Measurements from ENCODE around the gene SSBP3.
"Not testable (repeated sequence)": the region's sequence is repeated elsewhere in the genome, so short reads cannot be mapped to it uniquely, and the experiment has no call there.

Gene SSBP3

GRCh38 chr1:54220004-54220811 lies 186.0 kb downstream of the SSBP3 start:
- FAIRE-seq (no peak), DNase-seq (ENCODE audit: insufficient read length, low spot score) (no peak)
- TF ChIP-seq CTCF (IDR thresholded peaks at IDR 0.05; ENCODE audit: insufficient read depth, missing control alignments), result no peak

- FAIRE-seq (no peak), DNase-seq (ENCODE audit: insufficient read length, low spot score) (no peak)
Measured at GRCh38 chr1:54219688-54220003, 186.5 kb downstream of the SSBP3 start.

GRCh38 chr1:54218883-54219687 lies 187.1 kb downstream of the SSBP3 start:
- DNase-seq (ENCODE audit: insufficient read length, low spot score) (no peak), FAIRE-seq (no peak)
- TF ChIP-seq CTCF (IDR thresholded peaks at IDR 0.05; ENCODE audit: insufficient read depth, missing control alignments), result no peak

More at GRCh38 chr1:54219688-54220003, 186.5 kb downstream of the SSBP3 start:
- no peak for TF ChIP-seq CTCF (IDR thresholded peaks at IDR 0.05; ENCODE audit: insufficient read depth, missing control alignments)

- FAIRE-seq (no peak), DNase-seq (ENCODE audit: insufficient read length, low spot score) (no peak)
- TF ChIP-seq CTCF (IDR thresholded peaks at IDR 0.05; ENCODE audit: insufficient read depth, missing control alignments), result no peak
Measured at GRCh38 chr1:54215523-54215922, 190.7 kb downstream of the SSBP3 start.

GRCh38 chr1:54212872-54213271 lies 193.3 kb downstream of the SSBP3 start:
- DNase-seq (ENCODE audit: insufficient read length, low spot score), result no peak
- no peak for FAIRE-seq
- no peak for TF ChIP-seq CTCF (IDR thresholded peaks at IDR 0.05; ENCODE audit: insufficient read depth, missing control alignments)

- not testable (repeated sequence) for FAIRE-seq; DNase-seq (ENCODE audit: insufficient read length, low spot score)
Measured at GRCh38 chr1:54207896-54208295, 198.3 kb downstream of the SSBP3 start.

GRCh38 chr1:54207287-54207686 lies 198.9 kb downstream of the SSBP3 start:
- FAIRE-seq (no peak), DNase-seq (ENCODE audit: insufficient read length, low spot score) (no peak)
- TF ChIP-seq CTCF (IDR thresholded peaks at IDR 0.05; ENCODE audit: insufficient read depth, missing control alignments), result no peak

All from D721Med (cell line).